ENCODE data around the gene TIPARP. TPM values are rescaled to one million over a fixed set of nuclear protein-coding genes. Genes with fewer than 3 reads are reported as not detected.
"Not testable (repeated sequence)": the region's sequence is repeated elsewhere in the genome, so short reads cannot be mapped to it uniquely, and the experiment has no call there.

TIPARP gene
- total RNA-seq, 2 experiments from 2014 or later: 10.0 to 13.4 TPM

GRCh38 chr3:156735471-156735870 lies 61.1 kb downstream of the TIPARP start:
- CTCF ChIA-PET (ENCODE audit: unreplicated experiment): no interaction called here
- no TSS peak for BruUV-seq (replicated peaks)
- Histone ChIP-seq H3K4me1 (ENCODE audit: insufficient read depth, low read length, poor library complexity, severe bottlenecking) (no peaks in the 10 kb centered on the region), H3K9me3 (ENCODE audit: low read length) (no peaks in the 10 kb centered on the region), H4K20me1 (ENCODE audit: insufficient read depth, low read length) (no peaks in the 10 kb centered on the region), H3K4me3 (ENCODE audit: low read depth, low read length, poor library complexity, severe bottlenecking) (no peak overlapping the region), H3K36me3 (ENCODE audit: insufficient read depth, low read length) (no peaks in the 10 kb centered on the region), H3K4me2 (ENCODE audit: low read length) (no peak overlapping the region), H3K9me2 (ENCODE audit: insufficient read depth, low read length) (no peaks in the 10 kb centered on the region), H3K79me2 (ENCODE audit: insufficient read depth, low read depth, low read length) (no peaks in the 10 kb centered on the region), H2AFZ (ENCODE audit: low read length) (no peak overlapping the region), H3K27ac (ENCODE audit: low read depth, low read length, poor library complexity, severe bottlenecking) (no peak overlapping the region)
- no peak for DNase-seq (ENCODE audit: low spot score)
- POLR2A ChIA-PET: interaction anchor here (0.6 to 1.4 kb wide), 3 partner anchors 11 to 646 kb away, joined by 3 read pairs; no protein-coding TSS in a partner anchor
- TF ChIP-seq CTCF (conservative IDR thresholded peaks at IDR 0.05; ENCODE audit: low read length) (no peak), EZH2phosphoT487 (IDR thresholded peaks at IDR 0.05; ENCODE audit: borderline replicate concordance, low read depth, low read length) (no peak)
- intact Hi-C loops (cut with micrococcal nuclease; ENCODE audit: unreplicated experiment): no loop called here

GRCh38 chr3:156737049-156737448 lies 62.7 kb downstream of the TIPARP start:
- CTCF ChIA-PET (ENCODE audit: unreplicated experiment); H3K9me2 ChIP-seq (ENCODE audit: insufficient read depth, low read length); H4K20me1 ChIP-seq (ENCODE audit: insufficient read depth, low read length); intact Hi-C loops (cut with micrococcal nuclease; ENCODE audit: unreplicated experiment); H3K27ac ChIP-seq (ENCODE audit: low read depth, low read length, poor library complexity, severe bottlenecking); H3K4me2 ChIP-seq (ENCODE audit: low read length); H3K36me3 ChIP-seq (ENCODE audit: insufficient read depth, low read length); H3K9me3 ChIP-seq (ENCODE audit: low read length); POLR2A ChIA-PET; BruUV-seq (replicated peaks); DNase-seq (ENCODE audit: low spot score); H3K79me2 ChIP-seq (ENCODE audit: insufficient read depth, low read depth, low read length); H2AFZ ChIP-seq (ENCODE audit: low read length); H3K4me3 ChIP-seq (ENCODE audit: low read depth, low read length, poor library complexity, severe bottlenecking); H3K4me1 ChIP-seq (ENCODE audit: insufficient read depth, low read length, poor library complexity, severe bottlenecking): not testable (repeated sequence)

- no peak for DNase-seq (ENCODE audit: low spot score)
- Histone ChIP-seq H3K79me2 (ENCODE audit: insufficient read depth, low read depth, low read length) (no peaks in the 10 kb centered on the region), H3K27ac (ENCODE audit: low read depth, low read length, poor library complexity, severe bottlenecking) (no peak overlapping the region), H3K9me2 (ENCODE audit: insufficient read depth, low read length) (no peaks in the 10 kb centered on the region), H2AFZ (ENCODE audit: low read length) (no peak overlapping the region), H4K20me1 (ENCODE audit: insufficient read depth, low read length) (no peaks in the 10 kb centered on the region), H3K4me1 (ENCODE audit: insufficient read depth, low read length, poor library complexity, severe bottlenecking) (no peaks in the 10 kb centered on the region), H3K36me3 (ENCODE audit: insufficient read depth, low read length) (no peaks in the 10 kb centered on the region), H3K4me3 (ENCODE audit: low read depth, low read length, poor library complexity, severe bottlenecking) (no peak overlapping the region), H3K4me2 (ENCODE audit: low read length) (no peak overlapping the region), H3K9me3 (ENCODE audit: low read length) (no peaks in the 10 kb centered on the region)
- ChIA-PET POLR2A (interaction anchor here (1.1 kb wide), 1 partner anchor 261 kb away, joined by 3 read pairs; no protein-coding TSS in a partner anchor), CTCF (ENCODE audit: unreplicated experiment) (no interaction called here)
- no TSS peak for BruUV-seq (replicated peaks)
- TF ChIP-seq EZH2phosphoT487 (IDR thresholded peaks at IDR 0.05; ENCODE audit: borderline replicate concordance, low read depth, low read length) (no peak), CTCF (conservative IDR thresholded peaks at IDR 0.05; ENCODE audit: low read length) (no peak)
- intact Hi-C loops (cut with micrococcal nuclease; ENCODE audit: unreplicated experiment): no loop called here
These were observed 63.9 kb downstream of the TIPARP start for GRCh38 chr3:156738251-156738650.

All from OCI-LY7 (cell line).